Kidney epithelial cell (primary cell): Measurements from ENCODE around the gene TPGS2. TPM values are rescaled to one million over a fixed set of nuclear protein-coding genes. Genes with fewer than 3 reads are reported as not detected.

Experiments
- DNase-seq: peaks from one replicate; pipeline ENCODE4 v3.0.0-alpha.2; 2010; ENCODE audit warnings: low read depth
- H3K27me3 ChIP-seq: 2 replicates; pipeline ENCODE4 v1.6.0; 2011; ENCODE audit warnings: low read length; ENCODE audit not compliant: control insufficient read depth, insufficient read depth
- H3K36me3 ChIP-seq: 2 replicates; pipeline ENCODE4 v1.5.1; 2011; ENCODE audit warnings: low read length; ENCODE audit not compliant: control insufficient read depth, insufficient read depth
- H3K4me3 ChIP-seq: 2 replicates; pipeline ENCODE4 v1.5.1; 2011; ENCODE audit warnings: low read depth, mild to moderate bottlenecking, control low read depth, low read length
- total RNA-seq: library from RNA; depleted of rRNA; stranded (reverse); fragments of >200 nt; gene quantifications from 2 replicates; pipeline ENCODE4 v1.2.3, GENCODE V29; 2015
- TF ChIP-seq, protein P1 (sequence below): IDR thresholded peaks from 2 replicates; pipeline ENCODE4 v1.5.1; 2011; ENCODE audit warnings: mild to moderate bottlenecking, moderate library complexity, low read length, control low read depth, inconsistent platforms; ENCODE audit not compliant: insufficient read depth, poor library complexity, severe bottlenecking

The TPGS2 gene
- total RNA-seq, 1 donor from 2014 or later, result 195 TPM

DNA sequence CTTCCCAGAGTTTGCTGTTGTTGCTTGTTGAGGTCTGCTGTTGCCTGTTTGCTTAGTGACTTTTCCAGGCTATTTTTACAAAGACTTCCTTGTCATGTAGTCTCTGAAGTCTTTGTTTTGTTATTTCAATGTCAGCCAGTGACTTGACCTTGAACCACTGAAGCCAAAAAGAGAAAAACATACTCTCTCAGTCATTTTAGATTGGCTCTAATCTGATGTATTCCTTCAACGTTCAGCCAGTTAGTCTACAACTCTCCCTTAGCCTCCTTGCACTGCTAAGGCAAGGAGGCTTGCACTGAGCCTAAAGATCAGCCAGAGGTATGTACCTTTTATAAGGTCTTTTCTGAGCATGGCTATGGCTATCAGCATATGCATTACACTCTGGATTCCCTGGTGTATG, 28.0 kb upstream of the TPGS2 start:
- Histone ChIP-seq H3K36me3 (no peaks in the 10 kb centered on the region), H3K4me3 (no peak overlapping the region), H3K27me3 (no peaks in the 10 kb centered on the region)
- TF ChIP-seq, protein P1, sequence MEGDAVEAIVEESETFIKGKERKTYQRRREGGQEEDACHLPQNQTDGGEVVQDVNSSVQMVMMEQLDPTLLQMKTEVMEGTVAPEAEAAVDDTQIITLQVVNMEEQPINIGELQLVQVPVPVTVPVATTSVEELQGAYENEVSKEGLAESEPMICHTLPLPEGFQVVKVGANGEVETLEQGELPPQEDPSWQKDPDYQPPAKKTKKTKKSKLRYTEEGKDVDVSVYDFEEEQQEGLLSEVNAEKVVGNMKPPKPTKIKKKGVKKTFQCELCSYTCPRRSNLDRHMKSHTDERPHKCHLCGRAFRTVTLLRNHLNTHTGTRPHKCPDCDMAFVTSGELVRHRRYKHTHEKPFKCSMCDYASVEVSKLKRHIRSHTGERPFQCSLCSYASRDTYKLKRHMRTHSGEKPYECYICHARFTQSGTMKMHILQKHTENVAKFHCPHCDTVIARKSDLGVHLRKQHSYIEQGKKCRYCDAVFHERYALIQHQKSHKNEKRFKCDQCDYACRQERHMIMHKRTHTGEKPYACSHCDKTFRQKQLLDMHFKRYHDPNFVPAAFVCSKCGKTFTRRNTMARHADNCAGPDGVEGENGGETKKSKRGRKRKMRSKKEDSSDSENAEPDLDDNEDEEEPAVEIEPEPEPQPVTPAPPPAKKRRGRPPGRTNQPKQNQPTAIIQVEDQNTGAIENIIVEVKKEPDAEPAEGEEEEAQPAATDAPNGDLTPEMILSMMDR, result no peak
- no peak for DNase-seq

DNA sequence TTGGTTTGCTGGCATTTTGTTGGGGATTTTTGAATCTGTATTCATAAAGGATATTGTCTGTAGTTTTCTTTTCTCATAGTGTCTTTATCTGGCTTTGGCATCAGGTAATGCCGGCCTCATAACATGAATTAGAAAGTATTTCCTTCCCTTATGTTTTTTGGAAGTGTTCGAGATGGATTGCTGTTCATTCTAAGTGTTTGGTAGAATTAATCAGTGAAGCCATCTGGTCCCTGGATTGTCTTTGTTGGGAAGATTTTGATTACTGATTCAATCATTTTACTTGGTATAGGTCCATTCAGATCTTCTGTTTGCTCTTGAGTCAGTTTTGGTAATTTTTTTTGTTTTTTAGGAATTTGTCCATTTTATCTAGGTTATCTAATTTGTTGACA, 22.4 kb upstream of the TPGS2 start:
- no peaks in the 10 kb centered on the region for H3K36me3 ChIP-seq
- DNase-seq, result no peak
- H3K27me3 ChIP-seq, result no peaks in the 10 kb centered on the region
- TF ChIP-seq, protein P1, result no peak
- no peak overlapping the region for H3K4me3 ChIP-seq

DNA sequence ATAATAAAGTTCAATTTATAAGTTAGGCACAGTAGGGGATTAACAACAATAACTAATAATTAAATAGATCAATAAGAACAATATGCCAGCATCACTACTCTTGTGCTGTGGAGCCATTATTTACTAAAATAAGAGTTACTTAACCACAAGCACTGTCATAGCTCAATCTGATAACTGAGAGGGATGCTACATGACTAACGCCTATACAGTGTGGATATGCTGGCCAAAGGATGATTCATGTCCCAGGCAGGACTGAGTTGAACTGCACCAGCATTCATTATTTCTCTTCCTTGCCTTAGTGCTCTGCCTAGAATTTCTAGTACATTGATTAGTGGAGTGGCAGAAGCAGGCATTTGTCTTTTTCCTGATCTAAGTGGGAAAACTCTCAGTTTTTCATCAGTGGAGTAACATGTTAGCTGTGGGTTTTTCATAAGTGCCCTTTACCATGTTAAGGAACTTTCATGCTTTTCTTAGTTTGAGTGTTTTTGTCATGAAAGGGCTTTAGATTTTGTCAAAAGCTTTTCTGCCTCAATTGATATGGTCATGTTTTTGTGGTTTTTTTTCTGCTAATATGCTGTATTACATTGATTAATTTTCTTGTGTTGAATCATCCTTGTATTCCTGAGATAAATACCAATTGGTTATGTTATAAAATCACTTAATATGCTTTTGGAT, 21.9 kb upstream of the TPGS2 start:
- TF ChIP-seq, protein P1, result no peak
- peak; percentile 65 for DNase-seq

DNA sequence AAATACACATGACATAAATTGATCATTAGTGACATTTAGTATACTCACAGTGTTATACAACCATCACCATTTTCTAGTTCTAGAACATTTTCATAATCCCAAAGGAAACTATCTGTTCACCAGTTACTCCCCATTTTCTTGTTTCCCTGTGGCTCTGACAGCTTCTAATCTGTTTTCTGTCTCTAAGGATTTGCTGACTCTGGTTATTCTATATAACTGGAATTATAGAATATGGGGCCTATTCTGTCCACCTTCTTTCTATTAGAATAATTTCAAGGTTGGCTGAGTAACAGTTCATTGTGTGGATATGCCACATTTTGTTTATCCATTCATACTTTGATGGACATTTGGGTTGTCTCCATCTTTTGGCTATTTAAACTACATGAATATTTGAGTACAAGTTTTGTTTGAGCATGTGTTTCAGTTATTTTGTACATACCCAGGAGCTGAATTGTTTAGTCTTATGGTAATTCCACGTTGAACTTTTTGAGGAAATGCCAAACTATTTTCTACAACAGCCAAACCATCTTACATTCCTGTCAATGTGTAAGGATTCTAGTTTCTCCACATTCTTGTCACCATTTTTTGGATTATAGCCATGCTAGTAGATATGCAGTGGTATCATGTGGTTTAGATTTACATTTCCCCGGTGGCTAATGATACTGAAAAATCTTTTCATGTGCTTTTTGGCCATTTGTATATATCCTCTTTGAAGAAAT, 20.6 kb upstream of the TPGS2 start:
- Histone ChIP-seq H3K4me3 (no peak overlapping the region), H3K27me3 (no peaks in the 10 kb centered on the region), H3K36me3 (no peaks in the 10 kb centered on the region)
- DNase-seq, result no peak
- TF ChIP-seq, protein P1, result no peak

More for the DNA sequence above, 21.9 kb upstream of the TPGS2 start:
- no peaks in the 10 kb centered on the region for H3K36me3 ChIP-seq
- H3K4me3 ChIP-seq, result no peak overlapping the region
- no peaks in the 10 kb centered on the region for H3K27me3 ChIP-seq

DNA sequence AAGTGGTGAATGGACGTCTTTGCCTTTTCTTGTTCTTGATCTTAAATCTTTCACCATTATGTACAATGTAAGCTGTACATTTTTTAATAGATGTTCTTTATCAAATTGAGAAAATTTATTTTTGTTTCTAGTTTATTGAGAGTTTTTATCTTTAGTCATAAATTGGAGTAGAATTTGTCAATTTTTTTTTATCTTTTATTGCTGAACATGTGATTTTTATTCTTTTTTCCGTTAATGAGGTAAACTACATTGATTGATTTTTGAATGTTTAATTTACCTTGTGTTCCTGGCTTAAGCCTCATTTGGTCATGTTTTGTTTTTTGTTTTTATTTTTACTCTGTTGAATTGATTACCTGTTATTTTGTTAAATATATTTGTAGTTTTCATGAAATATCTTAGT, 19.8 kb upstream of the TPGS2 start:
- no peaks in the 10 kb centered on the region for H3K36me3 ChIP-seq
- no peak for DNase-seq
- H3K4me3 ChIP-seq, result no peak overlapping the region
- TF ChIP-seq, protein P1, result no peak
- H3K27me3 ChIP-seq, result no peaks in the 10 kb centered on the region
